Measurements from ENCODE around the gene LRP1B.

LRP1B gene

DNA sequence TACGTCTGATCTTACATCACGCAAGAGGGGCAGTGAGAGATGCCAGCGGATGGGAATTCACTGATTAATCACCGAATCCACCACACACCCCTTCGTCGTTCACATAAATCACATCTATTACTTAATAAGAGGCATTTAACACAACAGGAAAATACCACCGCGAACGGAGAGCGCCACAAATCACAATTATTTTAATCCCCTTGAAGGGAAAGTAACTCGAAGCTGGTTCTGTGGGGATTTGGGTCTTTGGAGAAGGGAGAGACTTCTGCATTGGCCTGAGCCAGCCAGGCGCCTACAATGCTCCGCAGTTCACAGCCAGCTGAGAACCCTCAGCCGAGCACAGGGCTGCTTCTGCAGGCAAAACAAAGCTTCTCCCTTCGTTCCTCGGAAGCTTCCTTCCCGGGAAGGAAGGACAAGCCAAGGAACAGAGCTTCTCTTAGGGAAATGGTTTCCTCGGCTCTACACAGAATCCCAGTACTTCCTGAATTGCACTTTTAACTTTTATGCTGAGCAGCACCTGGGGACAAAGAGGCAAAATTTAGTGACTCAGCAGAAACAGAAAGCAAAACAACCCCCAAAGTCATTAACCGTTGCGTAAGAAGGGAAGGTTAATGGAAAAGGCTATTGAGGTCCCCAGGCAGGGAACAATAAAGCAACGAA, at the start of gene LRP1B:
TSS of gene LRP1B (minus strand) at position 7 of the 660 bp plus-strand sequence. CDS start 287 bp downstream, outside the sequence.
- DNase-seq (ENCODE audit: low spot score), result peak; percentile 78

DNA sequence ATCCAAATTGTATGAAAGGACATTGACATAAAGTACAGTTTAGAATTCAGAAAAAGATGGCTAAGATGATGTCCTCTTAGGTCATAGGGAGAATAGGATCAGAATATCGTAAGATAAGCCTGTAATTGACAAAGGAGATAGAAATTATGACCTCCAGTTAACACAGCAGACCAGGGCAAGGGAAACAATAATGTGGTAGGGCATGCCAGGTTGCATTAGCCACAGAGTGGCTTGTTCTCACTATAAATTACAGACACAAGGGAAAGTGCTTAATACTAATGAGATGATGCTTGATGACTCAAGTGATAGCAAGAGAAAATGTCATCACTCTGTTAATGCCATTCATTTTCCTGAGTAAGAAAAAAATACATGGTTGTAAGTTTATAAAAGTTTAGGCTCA, 48.9 kb upstream of the LRP1B start:
- no peak for DNase-seq (ENCODE audit: low spot score)

DNA sequence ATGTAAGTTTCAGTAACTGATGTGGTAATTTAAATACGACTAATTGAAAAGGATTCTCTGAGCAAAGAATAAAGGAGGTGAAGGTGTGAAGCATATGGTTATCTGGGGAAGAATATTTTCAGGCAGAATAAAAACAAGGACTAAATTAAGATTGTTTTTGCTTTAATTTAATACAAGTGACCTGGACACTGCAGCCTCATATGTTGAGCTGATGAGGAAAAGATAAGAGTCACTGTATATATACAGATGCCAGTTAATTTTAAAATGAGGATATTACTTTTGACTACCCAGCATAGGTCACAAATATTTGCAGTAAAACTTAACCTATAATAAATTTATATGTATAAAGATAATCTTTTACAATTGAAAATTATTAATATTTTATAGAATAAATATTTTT, 47.8 kb upstream of the LRP1B start:
- no peak for DNase-seq (ENCODE audit: low spot score)

DNA sequence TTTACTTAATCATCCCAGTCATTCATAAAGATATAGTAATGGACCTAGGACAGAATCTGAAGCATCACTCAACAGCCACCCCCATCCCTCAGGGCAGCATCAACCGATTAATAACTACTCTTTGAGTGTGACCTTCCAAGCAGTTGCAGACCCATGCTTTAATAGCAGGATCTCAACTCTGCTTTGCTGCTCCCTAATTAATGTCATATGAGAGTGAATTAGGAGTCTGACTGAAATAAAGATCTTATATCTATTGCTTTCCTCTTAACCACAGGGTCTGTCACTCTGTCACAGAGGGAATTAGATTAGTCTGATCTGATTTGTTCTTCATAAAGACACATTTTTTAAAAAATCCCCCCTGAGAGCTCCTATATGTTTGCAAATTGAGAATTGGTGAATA, 46.1 kb upstream of the LRP1B start:
- DNase-seq (ENCODE audit: low spot score), result no peak

GRCh38 chr2:142175813-142176338, 45.1 kb upstream of the LRP1B start:
- no peak for DNase-seq (ENCODE audit: low spot score)

DNA sequence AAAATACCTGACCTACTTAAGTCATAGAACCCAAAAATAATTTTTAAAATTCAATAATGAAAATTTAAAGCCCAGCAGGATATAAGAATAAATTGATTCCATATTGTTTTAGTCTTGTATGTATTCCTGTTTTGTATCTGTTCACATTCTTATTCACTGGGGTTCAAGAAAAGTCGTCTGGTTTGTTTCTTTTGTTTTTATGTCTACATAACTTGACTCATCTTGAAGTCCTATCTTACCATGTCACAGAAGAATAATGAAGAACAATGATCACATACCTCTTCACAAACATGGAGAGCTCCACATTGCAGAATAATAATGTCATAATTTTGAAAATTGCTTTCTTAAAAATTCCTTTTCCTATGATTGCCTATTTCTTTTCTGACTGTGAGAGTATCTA, 43.4 kb upstream of the LRP1B start:
- no peak for DNase-seq (ENCODE audit: low spot score)

DNA sequence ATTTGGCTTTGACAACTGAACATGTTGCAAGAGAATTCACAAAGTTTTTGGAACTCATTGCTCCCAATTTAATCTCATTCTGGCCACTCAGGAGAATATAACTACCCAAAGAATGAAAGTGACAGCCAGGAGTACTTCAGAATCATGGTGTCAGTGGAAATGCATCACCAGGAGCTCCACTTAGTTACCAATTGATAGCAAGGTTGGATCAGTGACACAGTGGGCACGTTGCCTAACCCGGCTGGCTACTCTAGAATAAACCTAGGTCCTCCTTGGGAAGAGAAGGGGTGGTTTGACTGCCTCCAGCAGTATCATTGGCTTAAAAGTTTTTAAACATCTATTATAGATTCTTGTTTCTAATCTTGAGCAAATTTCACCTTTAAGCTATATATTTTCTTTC, 40.0 kb upstream of the LRP1B start:
- no peak for DNase-seq (ENCODE audit: low spot score)

DNA sequence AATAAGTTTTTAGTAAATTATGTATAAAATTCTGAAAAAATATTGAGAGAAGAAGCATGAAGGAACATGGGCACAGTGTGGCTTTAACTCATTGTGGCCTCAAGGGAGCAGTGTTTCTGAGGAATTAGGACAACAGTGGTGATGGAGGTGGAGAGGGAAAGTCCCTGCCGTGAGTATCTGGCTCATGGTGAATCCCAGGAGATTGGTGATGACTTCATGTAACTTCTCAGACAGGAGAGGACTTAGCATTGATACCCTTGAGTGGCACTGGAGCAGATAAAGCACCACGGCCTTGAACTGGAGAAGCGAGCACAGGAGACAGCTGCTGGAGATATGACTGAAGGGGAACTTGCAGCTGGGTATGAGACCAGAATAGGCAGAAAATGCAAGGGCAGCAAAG, 35.0 kb upstream of the LRP1B start:
- peak; percentile 39 for DNase-seq (ENCODE audit: low spot score)

- no peak for DNase-seq (ENCODE audit: low spot score)
Observed at GRCh38 chr2:142153601-142154000, 22.8 kb upstream of the LRP1B start.

- no peak for DNase-seq (ENCODE audit: low spot score)
Observed at GRCh38 chr2:142150453-142150852, 19.6 kb upstream of the LRP1B start.

GRCh38 chr2:142144547-142144946, 13.7 kb upstream of the LRP1B start:
- no peak for DNase-seq (ENCODE audit: low spot score)

GRCh38 chr2:142142595-142142994, 11.8 kb upstream of the LRP1B start:
- no peak for DNase-seq (ENCODE audit: low spot score)

GRCh38 chr2:142140434-142140845, 9.6 kb upstream of the LRP1B start:
- peak; percentile 53 for DNase-seq (ENCODE audit: low spot score)

GRCh38 chr2:142139384-142139783, 8.6 kb upstream of the LRP1B start:
- no peak for DNase-seq (ENCODE audit: low spot score)

DNA sequence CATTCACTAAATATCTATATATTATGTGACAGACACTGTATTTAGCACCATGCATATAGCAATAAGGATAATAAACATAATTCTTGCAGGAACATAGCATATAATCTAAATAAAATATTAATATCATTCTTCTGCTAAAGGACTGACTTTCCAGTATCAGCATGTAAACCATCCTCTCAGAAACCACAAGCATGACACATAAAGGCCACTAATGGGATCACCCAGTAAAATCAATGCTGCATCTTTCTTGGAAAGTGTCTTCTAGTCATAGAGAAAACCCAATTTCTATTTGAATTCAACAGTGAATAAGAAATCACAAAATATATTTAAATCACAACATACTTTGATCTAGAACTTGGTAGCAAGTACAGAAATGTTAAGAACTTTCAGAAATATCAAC, 5.8 kb upstream of the LRP1B start:
- DNase-seq (ENCODE audit: low spot score), result no peak

DNA sequence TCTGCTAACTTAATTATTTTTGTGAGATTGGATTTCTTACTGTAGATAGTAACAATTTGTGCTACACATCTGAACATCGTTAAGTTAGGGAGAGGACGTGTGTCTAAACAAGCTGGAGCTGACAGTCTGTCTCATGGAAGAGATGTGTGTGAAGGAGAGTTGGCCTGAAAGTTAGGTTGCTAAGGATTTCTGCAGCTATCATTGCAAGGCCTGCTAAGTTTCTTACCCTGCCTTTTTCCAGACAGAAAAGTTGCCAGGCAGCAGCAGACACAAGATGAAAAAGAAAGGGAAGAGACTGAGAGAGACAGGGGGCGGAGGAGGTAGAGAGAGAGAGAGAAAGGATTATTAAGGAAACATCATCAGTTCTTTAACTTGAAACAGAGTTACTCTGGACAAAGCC, 4.1 kb upstream of the LRP1B start:
- peak; percentile 20 for DNase-seq (ENCODE audit: low spot score)

GRCh38 chr2:142130111-142131009, 456 bp downstream of the LRP1B start:
- DNase-seq (ENCODE audit: low spot score), result peak; percentile 76

GRCh38 chr2:142128105-142128504, 2.7 kb downstream of the LRP1B start:
- DNase-seq (ENCODE audit: low spot score), result peak; percentile 78

DNA sequence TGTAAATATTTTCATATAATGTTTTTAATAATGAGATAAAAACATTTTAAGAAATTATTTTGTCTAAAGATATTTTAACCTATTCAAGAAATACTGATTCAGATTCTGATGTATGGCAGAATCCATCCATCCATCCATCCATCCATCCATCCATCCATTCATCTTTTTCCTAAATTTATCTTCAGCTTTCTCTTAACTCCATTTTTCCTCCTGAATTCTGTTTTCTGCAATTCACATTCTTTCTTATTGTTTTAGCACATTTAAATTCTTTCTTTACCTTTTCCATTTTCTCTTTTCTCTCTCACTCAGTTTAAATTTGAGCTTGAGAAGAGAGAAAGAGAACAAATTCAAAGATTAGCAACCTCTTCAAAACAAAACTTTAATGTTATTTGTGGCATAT, 3.6 kb downstream of the LRP1B start:
- peak; percentile 39 for DNase-seq (ENCODE audit: low spot score)

DNA sequence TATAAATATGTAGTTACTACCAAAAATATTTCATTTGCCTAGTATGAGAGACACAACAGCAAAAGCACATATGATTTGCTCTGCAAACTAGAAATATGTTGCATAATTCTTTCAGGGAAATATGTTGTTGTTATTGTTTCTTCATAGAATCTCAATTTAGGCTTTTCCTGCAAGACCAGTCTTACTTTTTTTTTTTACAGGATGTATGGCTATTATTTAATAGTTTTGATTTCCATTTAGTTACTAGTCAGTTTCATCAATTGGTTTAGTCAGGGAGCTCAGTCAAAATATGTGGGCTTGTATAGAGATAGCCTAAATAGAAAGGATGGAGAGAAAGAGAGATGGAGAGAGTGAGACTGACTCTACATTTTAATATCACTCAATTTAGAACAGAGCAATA, 6.1 kb downstream of the LRP1B start:
- peak; percentile 51 for DNase-seq (ENCODE audit: low spot score)

- DNase-seq (ENCODE audit: low spot score), result peak; percentile 31
Observed at GRCh38 chr2:142119347-142119746, 11.5 kb downstream of the LRP1B start.

DNA sequence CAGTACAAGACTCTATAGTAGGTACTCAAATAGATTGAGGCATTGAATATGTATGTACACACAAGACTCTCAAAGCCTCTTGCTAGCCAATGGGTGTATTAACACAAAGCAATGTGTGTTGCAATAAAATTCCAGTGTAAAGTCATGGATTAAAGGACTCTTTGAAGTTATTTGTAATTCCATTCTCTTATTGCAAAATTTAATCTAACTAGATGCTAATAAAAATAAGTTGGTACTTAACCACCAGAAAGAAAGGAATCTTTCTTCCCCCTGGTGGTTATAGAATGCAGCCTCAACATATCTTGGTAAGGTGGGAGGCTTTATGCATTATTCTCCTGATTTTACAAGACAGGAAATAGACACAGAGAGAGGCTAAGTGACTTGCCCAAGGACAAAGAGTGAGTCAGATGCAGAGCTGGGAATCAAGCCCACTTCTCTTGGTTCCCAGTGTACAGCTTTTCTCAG, 18.0 kb downstream of the LRP1B start:
- peak; percentile 74 for DNase-seq (ENCODE audit: low spot score)

Measured in pons (tissue), 1 donor.